GM19468 (cell line): ENCODE data around the gene MMAA.
"Not testable (repeated sequence)": the region's sequence is repeated elsewhere in the genome, so short reads cannot be mapped to it uniquely, and the experiment has no call there.

ENCODE experiments used
- ATAC-seq: cut with Tn5 transposase; IDR thresholded peaks from one replicate; pipeline ENCODE4 v1.9.1; 2021; ENCODE audit warnings: mild to moderate bottlenecking, moderate library complexity, moderate number of reproducible peaks; ENCODE audit not compliant: unreplicated experiment; ENCODE audit errors: extremely low read depth

Gene MMAA

GRCh38 chr4:145618932-145619638 is at the start of gene MMAA:
TSS of gene MMAA (plus strand) at chr4:145619385. CDS start at chr4:145639140, 19,755 bp downstream.
- peak; percentile 86 for ATAC-seq

DNA sequence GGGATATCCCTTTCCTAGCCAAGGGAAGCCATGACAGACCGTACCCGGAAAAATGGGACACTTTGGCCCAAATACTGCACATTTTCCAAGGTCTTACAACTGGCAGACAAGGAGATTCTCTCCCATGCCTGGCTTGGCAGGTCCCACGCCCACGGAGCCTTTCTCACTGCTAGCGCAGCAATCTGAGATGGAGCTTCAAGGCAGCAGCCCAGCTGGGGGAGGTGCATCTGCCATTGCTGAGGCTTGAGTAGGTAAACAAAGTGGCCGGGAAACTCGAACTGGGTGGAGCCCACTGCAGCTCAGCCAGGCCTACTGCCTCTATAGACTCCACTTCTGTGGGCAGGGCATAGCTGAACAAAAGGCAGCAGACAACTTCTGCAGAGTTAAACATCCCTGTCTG is 44.6 kb upstream of the MMAA start:
- ATAC-seq: not testable (repeated sequence)

GRCh38 chr4:145580906-145581305 is 38.3 kb upstream of the MMAA start:
- ATAC-seq: no peak

DNA sequence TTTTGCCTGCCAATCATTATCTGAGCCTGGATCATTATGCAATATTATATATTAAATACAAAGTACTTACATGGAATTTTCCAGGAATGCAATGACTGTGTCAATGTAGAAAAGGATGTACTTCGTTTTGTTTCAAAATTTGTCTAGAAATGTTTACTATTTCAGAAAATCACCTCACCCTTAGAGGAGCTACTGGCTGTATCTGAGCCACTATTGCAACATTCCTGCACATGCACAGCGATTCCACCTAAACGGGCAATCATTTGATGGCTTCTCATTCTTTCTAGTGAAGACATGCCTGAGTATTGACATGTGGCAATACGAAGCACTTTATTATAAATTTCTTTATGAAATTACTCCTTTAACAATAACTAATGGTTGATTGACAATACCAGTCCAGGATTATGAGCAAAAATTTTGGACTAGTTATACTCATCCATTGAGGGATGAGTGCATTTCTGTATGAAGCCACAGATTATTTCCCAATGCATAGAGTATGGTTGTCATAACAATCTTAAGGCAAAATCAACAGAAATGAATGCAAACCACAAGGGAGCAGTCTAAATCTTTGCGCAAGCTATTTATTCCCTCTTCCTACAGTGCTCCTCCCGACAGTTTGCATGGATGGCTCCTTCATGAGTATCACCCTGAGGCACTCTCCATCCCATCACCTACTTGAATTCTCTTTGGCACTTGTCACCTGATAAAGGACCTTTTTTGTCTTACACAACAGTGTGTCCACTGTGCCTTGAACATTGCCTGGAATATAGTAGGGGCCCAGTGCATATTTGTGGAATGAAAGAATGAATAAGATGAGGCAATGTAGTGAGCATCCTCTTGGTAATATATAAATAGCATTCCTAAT is 35.8 kb upstream of the MMAA start:
- no peak for ATAC-seq

- ATAC-seq: no peak
Observed at GRCh38 chr4:145587088-145587754, 32.0 kb upstream of the MMAA start.

DNA sequence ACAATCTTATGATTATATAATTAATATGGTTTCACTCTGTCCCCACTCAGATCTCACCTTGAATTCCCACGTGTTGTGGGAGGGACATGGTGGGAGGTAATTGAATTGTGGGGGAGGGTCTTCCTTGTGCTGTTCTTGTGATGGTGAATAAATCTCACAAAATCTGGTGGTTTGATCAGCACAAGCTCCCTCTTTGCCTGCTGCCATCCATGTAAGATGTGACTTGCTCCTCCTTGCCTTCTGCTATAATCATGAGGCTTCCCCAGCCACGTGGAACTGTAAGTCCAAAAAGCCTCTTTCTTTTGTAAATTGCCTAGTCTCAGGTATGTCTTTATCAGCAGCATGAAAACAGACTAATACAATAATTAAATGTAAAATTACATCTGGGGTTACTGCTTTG is 29.8 kb upstream of the MMAA start:
- ATAC-seq: not testable (repeated sequence)

DNA sequence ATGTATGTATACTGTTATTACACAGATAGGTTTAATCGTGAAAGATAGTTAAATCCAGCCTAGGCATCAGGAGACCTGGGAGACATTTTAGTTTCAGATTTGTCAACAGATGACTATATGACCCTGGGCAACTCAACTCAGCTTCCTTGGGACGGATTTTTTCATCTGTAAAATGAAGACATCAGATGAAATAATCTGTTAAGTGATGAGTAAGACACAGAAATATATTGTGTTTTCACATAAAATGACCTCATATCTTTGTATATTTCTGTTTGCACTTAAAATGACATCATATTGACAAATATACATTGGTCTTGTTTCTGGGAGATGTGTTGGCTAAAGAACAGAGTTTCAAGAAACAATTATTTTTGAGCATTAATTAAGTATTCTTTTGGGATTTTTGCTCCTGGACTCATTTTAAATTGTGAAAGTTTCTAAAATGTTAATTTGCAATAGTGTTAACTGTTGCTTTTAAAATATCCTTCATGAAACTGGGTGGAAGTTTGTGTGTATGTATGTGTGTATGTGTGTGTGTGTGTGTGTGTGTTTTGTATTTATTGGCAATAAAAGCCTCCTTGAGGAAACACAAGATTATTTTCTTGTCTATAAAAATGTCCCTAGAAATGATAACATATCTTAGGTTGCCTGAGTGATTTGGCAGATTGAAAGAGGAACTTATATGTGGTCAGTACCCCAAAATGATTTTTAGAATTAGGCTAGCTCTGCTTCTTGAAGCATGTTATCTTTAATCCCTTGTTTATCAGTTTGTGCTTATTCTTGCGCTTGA is 29.1 kb upstream of the MMAA start:
- no peak for ATAC-seq

- ATAC-seq: no peak
Observed at GRCh38 chr4:145602129-145602760, 16.9 kb upstream of the MMAA start.

DNA sequence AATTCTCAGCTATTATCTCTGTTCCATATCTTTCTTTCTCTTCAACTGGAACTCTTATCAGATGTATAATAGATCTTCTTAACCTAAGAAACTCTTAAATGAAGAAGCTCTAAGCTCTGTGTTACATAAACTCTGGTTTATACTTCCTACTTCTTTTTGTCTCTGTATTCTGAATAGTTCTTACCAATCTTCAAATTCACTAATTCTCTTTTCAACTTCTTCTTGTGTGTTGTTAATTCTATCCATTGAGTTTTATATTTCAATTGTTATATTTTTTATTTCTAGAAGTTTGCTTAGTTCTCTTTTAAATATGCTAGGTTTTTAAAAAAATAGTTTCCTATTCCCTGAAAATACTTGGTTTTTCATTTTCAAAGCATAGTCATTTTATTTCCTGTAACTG is 13.2 kb upstream of the MMAA start:
- ATAC-seq: no peak

DNA sequence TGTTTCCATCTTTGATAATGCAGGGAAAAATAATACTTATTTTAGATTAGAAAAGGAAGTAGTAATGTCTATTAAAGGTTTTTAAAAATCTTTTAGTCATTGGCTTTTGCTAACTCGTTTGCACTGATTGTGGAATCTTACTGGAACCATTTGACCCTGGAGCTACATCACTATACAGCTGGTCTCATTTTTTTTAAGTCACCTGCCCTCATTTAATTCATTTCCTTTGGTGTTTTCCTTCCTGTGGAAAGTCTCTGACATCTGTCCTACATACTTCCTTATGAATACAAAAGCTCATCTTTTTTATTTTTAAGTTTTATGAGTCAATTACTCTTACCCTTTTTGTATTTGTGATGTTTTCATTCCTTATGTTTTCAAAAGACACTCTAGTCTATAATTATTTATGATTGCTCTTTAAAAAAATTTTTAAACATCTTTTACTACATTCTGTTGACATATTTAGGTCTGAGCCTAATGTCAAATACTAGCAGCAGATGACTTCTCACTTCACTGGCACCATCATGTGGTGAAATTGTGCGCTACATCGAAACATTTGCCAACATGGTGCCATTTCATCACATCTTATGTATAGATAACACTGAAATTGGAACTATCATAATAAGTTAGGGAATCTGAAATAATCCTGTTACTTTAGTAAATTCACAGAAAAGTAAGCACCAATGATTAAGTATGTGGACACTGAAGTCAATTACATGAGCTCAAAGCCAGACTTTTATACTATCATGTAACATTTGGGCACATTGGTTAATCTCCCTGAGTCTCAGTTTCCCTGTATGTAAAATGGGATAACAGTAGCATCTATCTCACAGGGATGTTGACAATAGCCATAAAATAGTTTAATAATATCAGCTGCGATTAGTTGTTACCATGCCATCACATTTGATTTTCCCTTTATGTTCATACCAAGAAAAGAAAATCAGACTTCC is 9.4 kb upstream of the MMAA start:
- peak; percentile 48 for ATAC-seq

DNA sequence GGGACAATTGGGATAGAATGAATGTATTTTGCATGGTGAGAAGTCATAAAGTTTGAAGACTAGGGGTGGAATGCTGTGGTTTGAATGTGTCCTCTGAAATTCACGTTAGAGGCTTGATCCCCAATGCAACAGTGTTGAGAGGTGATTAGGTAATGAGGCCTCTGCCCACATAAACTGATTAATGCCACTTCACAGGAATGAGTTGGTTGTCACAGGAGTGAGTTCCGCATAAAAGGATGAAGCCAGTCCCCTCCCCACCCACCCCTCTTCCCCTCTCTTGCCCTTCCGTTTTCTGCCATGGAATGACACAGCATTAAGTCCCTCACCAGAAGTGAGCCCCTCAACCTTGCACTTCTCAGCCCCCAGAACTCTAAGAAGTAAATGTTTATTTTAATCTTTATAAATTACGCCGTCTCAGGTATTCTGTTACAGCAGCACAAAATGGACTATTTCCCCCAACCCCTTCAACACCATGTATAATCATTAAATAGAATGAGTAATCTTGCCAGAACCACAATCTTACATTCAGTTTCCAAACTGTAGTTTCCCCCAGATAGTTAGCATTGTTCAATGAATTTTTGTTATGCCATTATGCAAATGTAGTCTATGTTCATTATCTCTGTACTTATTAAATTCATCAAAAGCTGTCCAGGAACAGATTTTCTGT is 5.5 kb upstream of the MMAA start:
- ATAC-seq: peak; percentile 42

DNA sequence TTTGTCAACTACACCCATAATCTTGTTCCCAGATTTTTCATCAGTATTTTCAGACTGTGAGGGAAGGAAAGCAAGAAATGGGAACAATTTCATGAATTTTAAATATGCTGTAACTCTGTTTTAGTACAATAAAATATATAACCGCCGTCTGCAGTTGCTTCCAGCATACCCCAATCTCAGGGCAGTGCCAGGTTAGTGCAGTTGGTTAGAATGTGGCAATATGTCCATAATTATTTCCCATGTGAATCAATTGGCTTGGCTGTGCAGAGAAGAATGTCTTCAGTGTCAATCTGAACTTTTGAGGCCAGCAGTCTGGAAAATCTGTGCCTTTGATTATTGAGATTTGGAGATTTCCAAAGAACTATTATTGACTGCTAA is 5.0 kb upstream of the MMAA start:
- no peak for ATAC-seq

DNA sequence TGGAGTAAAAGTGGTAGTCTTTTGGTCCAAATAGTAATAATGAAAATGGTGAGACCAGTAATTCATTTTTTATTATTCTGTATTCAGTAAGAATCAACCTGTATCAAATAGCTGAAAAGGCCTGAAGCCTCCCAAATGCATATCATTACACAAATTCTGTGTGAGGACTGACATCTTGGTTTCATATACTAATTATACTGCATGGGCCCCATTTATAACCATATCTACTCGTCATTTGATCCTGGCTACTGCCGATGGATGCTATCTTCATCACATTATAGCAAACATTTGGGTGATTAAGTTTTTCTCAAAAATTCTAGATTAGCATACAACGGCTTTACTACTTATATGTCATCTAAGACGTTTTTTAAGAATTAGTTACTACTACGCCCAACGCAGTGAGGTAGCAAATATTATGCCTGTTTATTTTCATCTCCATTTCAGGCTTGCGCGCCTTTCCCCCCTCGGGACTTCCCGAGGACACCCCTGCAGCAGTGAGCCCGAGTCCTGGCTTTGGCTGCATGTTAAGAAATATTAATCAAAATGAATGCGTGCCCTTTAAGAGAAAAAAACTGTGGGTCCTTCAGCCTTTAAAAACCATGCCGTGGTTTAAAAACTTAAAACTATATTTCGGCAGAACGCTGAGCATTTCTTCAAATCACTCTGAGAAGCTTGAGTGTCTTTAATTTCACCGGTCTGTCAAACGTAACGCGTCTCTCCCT is 814 bp upstream of the MMAA start:
- ATAC-seq: no peak

GRCh38 chr4:145619639-145619996 is 433 bp downstream of the MMAA start:
- ATAC-seq: peak; percentile 4

- ATAC-seq: not testable (repeated sequence)
Observed at GRCh38 chr4:145622067-145622466, 2.9 kb downstream of the MMAA start.

DNA sequence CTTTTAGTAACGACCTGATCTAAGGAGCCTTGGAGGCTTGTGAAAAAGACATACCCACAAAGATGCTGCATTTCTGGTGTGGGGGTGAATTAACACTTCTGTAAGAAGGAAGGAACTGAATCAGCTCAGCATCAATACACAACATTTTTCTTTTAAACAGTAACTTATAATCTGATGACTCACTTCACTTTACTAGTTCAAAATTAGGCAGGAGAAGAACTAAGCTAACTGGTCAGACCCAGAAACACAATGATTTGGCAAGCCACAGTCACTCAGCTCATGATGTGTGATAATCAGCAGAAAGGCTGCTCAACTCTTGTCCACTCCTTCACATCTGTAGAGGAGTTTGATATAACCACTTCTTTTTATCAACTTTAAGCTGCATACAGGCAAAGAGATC is 4.6 kb downstream of the MMAA start:
- ATAC-seq: peak; percentile 16
